ENCODE data around the gene RXRG. TPM values are rescaled to one million over a fixed set of nuclear protein-coding genes. Genes with fewer than 3 reads are reported as not detected.

RXRG gene
- total and polyA plus RNA-seq, 2 experiments from 2014 or later, result 0.07 to 1.5 TPM

DNA sequence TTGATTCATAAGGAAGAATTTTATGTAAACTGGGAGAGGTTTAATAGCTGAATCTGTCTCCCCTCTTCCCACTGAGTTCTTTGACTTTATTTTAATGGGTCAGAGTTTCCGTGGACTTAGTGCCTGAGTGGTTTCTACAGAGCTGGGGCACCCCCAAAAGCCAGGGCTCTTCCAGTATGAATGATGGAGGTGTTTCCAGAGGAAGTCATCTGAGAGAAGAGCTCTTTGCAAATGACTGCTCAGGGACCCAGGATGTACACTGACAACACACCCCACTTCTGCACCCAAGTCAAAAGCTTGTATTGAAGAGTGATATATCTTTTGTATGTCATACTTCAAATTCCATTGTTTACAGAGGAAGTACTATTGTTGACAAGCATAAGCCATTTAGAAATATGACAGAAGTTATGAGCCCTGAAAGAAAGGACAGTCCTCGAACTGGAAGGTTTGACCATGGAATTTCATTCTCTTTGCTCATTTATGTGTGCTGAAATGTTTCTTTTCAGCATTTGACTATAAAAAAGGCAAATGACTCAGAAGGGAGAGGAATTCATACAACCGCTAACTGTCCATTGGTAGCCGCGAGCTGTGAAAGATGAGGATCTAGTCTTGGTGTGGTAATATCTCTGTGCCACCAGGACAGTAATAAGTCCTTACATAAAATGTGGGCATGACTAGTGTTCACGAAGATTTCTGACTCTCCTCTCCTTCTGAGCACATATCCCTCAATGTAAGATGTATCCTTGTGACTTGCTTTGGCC is 63.0 kb downstream of the RXRG start:
- H3K79me2 ChIP-seq, result no peaks in the 10 kb centered on the region
- H3K9me2 ChIP-seq (replicated peaks; ENCODE audit: insufficient read depth), result no peaks in the 10 kb centered on the region
- H3K4me2 ChIP-seq, result no peak overlapping the region
- H2AFZ ChIP-seq, result no peak overlapping the region
- 90% methylated on average over 6 of the region's 6 CpGs for WGBS (ENCODE audit: low lambda C conversion rate, missing lambda C conversion rate)
- no peak overlapping the region for H3K4me3 ChIP-seq
- H3K27ac ChIP-seq, result no peak overlapping the region
- DNase-seq (ENCODE audit: low spot score), result no peak
- no peaks in the 10 kb centered on the region for H4K20me1 ChIP-seq (ENCODE audit: insufficient read depth, poor library complexity, severe bottlenecking)
- H3K4me1 ChIP-seq (ENCODE audit: insufficient read depth), result peaks cover 3% of the 10 kb centered on the region
- no peak for TF ChIP-seq EZH2 (IDR thresholded peaks at IDR 0.05; ENCODE audit: borderline replicate concordance)
- TF ChIP-seq EZH2phosphoT487 (IDR thresholded peaks at IDR 0.05; ENCODE audit: low read depth, severe bottlenecking, unreplicated experiment), result no peak
- no peak for TF ChIP-seq CTCF (IDR thresholded peaks at IDR 0.05; ENCODE audit: poor library complexity)
- no peaks in the 10 kb centered on the region for H3K27me3 ChIP-seq
- H3K9me3 ChIP-seq (ENCODE audit: low read depth), result no peaks in the 10 kb centered on the region
- H3K36me3 ChIP-seq (replicated peaks; ENCODE audit: insufficient read depth, low read depth), result no peaks in the 10 kb centered on the region

DNA sequence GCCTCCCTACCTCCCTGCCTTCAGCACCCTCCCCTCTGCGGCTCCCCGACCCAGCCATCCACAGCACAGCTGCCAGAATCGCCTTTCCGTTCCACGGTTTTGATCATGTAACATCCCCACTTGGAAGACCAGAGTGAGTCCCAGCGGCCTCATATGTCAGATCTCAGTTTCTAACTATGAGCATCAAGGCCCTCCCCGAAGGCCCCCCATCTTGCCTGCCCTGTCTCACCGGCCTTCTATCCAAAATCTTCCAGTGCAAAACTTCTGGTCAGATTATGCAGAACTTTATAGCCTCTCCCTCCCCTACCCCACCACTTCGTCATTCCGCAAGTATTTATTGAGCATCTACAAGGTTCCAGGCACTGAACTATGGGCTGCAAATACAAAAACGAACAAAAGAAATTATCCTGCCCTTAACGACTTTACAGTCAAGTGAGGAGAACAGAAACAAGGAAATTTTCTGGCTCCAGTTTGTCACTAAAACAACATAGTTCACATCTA is 68.1 kb downstream of the RXRG start:
- H3K27ac ChIP-seq, result peak overlapping the region; percentile 87
- H3K4me3 ChIP-seq, result peak overlapping the region; percentile 40
- peaks cover 8% of the 10 kb centered on the region for H3K27me3 ChIP-seq
- DNase-seq (ENCODE audit: low spot score), result no peak
- H3K9me3 ChIP-seq (ENCODE audit: low read depth), result no peaks in the 10 kb centered on the region
- peaks cover 26% of the 10 kb centered on the region for H3K4me1 ChIP-seq (ENCODE audit: insufficient read depth)
- no peaks in the 10 kb centered on the region for H3K9me2 ChIP-seq (replicated peaks; ENCODE audit: insufficient read depth)
- no peaks in the 10 kb centered on the region for H3K79me2 ChIP-seq
- TF ChIP-seq CTCF (IDR thresholded peaks at IDR 0.05; ENCODE audit: poor library complexity) (no peak), EZH2phosphoT487 (IDR thresholded peaks at IDR 0.05; ENCODE audit: low read depth, severe bottlenecking, unreplicated experiment) (no peak), EZH2 (IDR thresholded peaks at IDR 0.05; ENCODE audit: borderline replicate concordance) (no peak)
- peak overlapping the region; percentile 92 for H3K4me2 ChIP-seq
- 18% methylated on average over 12 of the region's 12 CpGs for WGBS (ENCODE audit: low lambda C conversion rate, missing lambda C conversion rate)
- peak overlapping the region; percentile 75 for H2AFZ ChIP-seq
- no peaks in the 10 kb centered on the region for H4K20me1 ChIP-seq (ENCODE audit: insufficient read depth, poor library complexity, severe bottlenecking)
- no peaks in the 10 kb centered on the region for H3K36me3 ChIP-seq (replicated peaks; ENCODE audit: insufficient read depth, low read depth)

- 2% methylated on average over 35 of the region's 46 CpGs for WGBS (ENCODE audit: low lambda C conversion rate, missing lambda C conversion rate)
These were observed 68.7 kb downstream of the RXRG start for GRCh38 chr1:165376041-165376810.

More at GRCh38 chr1:165376041-165376810, 68.7 kb downstream of the RXRG start:
- Histone ChIP-seq H3K9me2 (replicated peaks; ENCODE audit: insufficient read depth) (no peaks in the 10 kb centered on the region), H3K27ac (peak overlapping the region; percentile 87), H2AFZ (peak overlapping the region; percentile 75), H3K36me3 (replicated peaks; ENCODE audit: insufficient read depth, low read depth) (no peaks in the 10 kb centered on the region), H3K4me1 (ENCODE audit: insufficient read depth) (peaks cover 26% of the 10 kb centered on the region), H3K4me3 (peak overlapping the region; percentile 40), H4K20me1 (ENCODE audit: insufficient read depth, poor library complexity, severe bottlenecking) (no peaks in the 10 kb centered on the region), H3K79me2 (no peaks in the 10 kb centered on the region), H3K27me3 (peaks cover 8% of the 10 kb centered on the region), H3K4me2 (peak overlapping the region; percentile 92), H3K9me3 (ENCODE audit: low read depth) (no peaks in the 10 kb centered on the region)
- TF ChIP-seq EZH2 (IDR thresholded peaks at IDR 0.05; ENCODE audit: borderline replicate concordance), result no peak
- TF ChIP-seq EZH2phosphoT487 (IDR thresholded peaks at IDR 0.05; ENCODE audit: low read depth, severe bottlenecking, unreplicated experiment), result no peak
- no peak for TF ChIP-seq CTCF (IDR thresholded peaks at IDR 0.05; ENCODE audit: poor library complexity)
- peak; percentile 87 for DNase-seq (ENCODE audit: low spot score)

All from hepatocyte (in vitro differentiated cells).